Measurements from ENCODE around the gene GRK4. TPM values are rescaled to one million over a fixed set of nuclear protein-coding genes. Genes with fewer than 3 reads are reported as not detected.

The GRK4 gene
- total RNA-seq, 1 experiment from 2014 or later, result 3.7 TPM

DNA sequence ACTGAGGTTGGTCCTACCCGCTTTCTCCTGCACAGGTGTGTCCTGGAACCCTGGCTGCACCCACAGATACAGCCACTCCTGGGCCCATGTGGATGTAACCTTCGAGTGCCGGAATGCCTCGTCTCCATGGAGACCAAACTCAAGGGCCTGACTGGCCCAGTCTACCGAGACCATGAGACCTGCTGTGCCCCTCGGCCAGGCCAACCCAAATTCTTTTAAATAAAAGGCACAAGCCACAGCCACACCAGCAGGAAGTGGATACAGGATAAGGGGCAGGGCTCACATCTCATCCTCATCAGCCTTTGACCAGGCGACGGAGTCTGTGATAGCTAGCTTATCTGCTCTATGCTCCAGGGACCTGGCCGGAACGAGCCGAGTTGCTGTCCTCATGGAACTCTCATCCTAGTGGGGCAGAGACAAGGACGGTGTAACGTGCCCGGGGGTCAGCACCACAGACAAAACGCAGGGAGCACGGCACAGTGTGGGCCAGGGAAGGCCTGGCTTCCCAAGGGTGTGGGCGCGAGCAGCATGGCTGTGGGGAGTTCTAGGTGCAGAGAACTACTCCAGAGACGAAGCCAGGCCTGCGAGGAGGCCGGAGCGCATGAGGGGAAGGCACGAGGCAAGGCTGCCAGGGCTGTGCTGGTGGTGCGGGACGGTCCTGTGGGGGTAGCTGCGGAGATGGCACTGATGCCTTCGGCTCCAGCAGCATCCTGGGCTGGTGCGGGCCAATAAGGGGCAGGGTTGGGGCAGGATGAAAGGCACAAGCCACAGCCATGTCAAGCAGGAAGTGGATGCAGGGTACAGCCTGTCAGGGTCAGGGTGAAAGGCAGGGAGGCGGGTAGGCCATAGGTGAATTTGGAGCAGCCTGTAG is 22.9 kb upstream of the GRK4 start:
- H2AFZ ChIP-seq (ENCODE audit: low read length), result no peak overlapping the region
- ChIA-PET CTCF (no interaction called here), POLR2A (ENCODE audit: unreplicated experiment) (interaction anchor here (0.5 kb wide), 1 partner anchor 131 kb away, joined by 3 read pairs; no protein-coding TSS in a partner anchor)
- no peak overlapping the region for H3K4me3 ChIP-seq (ENCODE audit: low read length)
- intact Hi-C loops (cut with micrococcal nuclease), result no loop called here
- DNase-seq (no peak), ATAC-seq (no peak)
- H3K27ac ChIP-seq (ENCODE audit: low read length), result no peak overlapping the region
- H3F3A ChIP-seq (ENCODE audit: low read length, unreplicated experiment), result peaks cover 5% of the 10 kb centered on the region
- peaks cover 2% of the 10 kb centered on the region; the same call in 1 of the 2 replicates for H4K20me1 ChIP-seq (ENCODE audit: low read length)
- peaks cover 24% of the 10 kb centered on the region for H3K4me1 ChIP-seq (ENCODE audit: insufficient read depth, low read length)
- peaks cover 2% of the 10 kb centered on the region; the same call in 1 of the 2 replicates for H3K79me2 ChIP-seq (ENCODE audit: low read length)
- no TSS peak for BruUV-seq (replicated peaks)
- no peaks in the 10 kb centered on the region for H3K9me2 ChIP-seq (replicated peaks; ENCODE audit: low read length)
- no peaks in the 10 kb centered on the region for H3K27me3 ChIP-seq (ENCODE audit: low read length)
- TF ChIP-seq, protein P1, sequence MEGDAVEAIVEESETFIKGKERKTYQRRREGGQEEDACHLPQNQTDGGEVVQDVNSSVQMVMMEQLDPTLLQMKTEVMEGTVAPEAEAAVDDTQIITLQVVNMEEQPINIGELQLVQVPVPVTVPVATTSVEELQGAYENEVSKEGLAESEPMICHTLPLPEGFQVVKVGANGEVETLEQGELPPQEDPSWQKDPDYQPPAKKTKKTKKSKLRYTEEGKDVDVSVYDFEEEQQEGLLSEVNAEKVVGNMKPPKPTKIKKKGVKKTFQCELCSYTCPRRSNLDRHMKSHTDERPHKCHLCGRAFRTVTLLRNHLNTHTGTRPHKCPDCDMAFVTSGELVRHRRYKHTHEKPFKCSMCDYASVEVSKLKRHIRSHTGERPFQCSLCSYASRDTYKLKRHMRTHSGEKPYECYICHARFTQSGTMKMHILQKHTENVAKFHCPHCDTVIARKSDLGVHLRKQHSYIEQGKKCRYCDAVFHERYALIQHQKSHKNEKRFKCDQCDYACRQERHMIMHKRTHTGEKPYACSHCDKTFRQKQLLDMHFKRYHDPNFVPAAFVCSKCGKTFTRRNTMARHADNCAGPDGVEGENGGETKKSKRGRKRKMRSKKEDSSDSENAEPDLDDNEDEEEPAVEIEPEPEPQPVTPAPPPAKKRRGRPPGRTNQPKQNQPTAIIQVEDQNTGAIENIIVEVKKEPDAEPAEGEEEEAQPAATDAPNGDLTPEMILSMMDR (conservative IDR thresholded peaks at IDR 0.05; ENCODE audit: low read depth, low read length), result no peak
- TF ChIP-seq EZH2phosphoT487 (IDR thresholded peaks at IDR 0.05; ENCODE audit: borderline replicate concordance, low read length), result no peak
- no peak for TF ChIP-seq EZH2 (IDR thresholded peaks at IDR 0.05; ENCODE audit: low read length, unreplicated experiment)
- no peaks in the 10 kb centered on the region for H3K9me3 ChIP-seq (ENCODE audit: low read length)
- peaks cover 20% of the 10 kb centered on the region for H3K36me3 ChIP-seq (ENCODE audit: low read depth, low read length)
- H3K9ac ChIP-seq (ENCODE audit: low read length), result no peak overlapping the region
- H3K4me2 ChIP-seq (ENCODE audit: low read length), result no peak overlapping the region

DNA sequence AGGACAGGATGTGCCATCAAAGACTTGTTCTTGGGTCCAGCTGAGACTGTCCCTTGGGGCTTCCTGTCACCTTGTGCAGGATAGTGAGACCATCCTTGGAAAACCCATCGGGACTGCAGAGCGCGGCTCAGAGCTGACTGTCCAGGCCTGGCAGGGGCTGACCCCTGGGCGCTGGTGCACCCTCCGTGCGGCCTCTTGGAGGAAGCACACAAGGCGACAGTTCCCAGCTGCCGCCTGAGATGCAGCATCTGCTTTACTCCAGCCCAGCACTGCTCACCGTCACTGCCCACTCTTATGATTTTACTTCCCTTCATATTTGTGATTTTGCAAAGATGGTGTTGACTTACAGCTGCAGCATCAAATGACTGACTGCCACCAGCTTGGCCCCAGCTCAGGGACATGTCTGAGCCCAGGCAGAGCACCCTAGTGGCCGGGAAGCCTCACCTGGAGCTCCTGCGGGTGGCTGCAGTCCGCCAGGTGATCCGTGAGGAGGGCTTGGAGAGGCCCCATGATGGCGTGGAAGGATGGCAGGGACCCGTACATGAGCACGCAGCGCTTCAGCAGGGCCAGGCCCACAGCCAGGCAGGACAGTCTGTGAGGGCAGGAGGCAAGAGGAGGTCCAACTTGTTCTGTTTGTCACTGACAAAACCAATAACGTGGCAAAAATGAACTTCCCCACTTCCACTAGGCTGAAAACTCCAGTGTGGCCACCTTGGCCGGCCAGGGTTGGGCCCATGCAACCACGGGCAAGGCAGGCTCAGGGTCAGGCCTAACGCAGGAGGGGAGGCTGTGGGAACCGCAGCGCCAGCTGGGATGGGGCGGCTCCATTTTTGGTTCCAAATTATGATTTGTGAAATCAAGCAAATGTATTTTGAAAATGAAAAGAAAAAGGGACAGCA is 22.0 kb upstream of the GRK4 start:
- Histone ChIP-seq H4K20me1 (ENCODE audit: low read length) (peaks cover 2% of the 10 kb centered on the region; the same call in 1 of the 2 replicates), H2AFZ (ENCODE audit: low read length) (no peak overlapping the region)

More for the DNA sequence above, 22.0 kb upstream of the GRK4 start:
- Histone ChIP-seq H3K27ac (ENCODE audit: low read length) (no peak overlapping the region), H3K9ac (ENCODE audit: low read length) (no peak overlapping the region), H3K27me3 (ENCODE audit: low read length) (no peaks in the 10 kb centered on the region), H3K4me2 (ENCODE audit: low read length) (no peak overlapping the region), H3K4me3 (ENCODE audit: low read length) (no peak overlapping the region), H3F3A (ENCODE audit: low read length, unreplicated experiment) (peaks cover 3% of the 10 kb centered on the region), H3K36me3 (ENCODE audit: low read depth, low read length) (peaks cover 22% of the 10 kb centered on the region), H3K9me3 (ENCODE audit: low read length) (no peaks in the 10 kb centered on the region), H3K9me2 (replicated peaks; ENCODE audit: low read length) (no peaks in the 10 kb centered on the region), H3K4me1 (ENCODE audit: insufficient read depth, low read length) (peaks cover 17% of the 10 kb centered on the region), H3K79me2 (ENCODE audit: low read length) (no peaks in the 10 kb centered on the region)
- no peak for ATAC-seq
- no TSS peak for BruUV-seq (replicated peaks)
- no peak for TF ChIP-seq EZH2phosphoT487 (IDR thresholded peaks at IDR 0.05; ENCODE audit: borderline replicate concordance, low read length)
- TF ChIP-seq EZH2 (IDR thresholded peaks at IDR 0.05; ENCODE audit: low read length, unreplicated experiment), result no peak
- TF ChIP-seq, protein P1 (conservative IDR thresholded peaks at IDR 0.05; ENCODE audit: low read depth, low read length), result no peak
- intact Hi-C loops (cut with micrococcal nuclease), result no loop called here
- DNase-seq, result no peak
- ChIA-PET CTCF (no interaction called here), POLR2A (ENCODE audit: unreplicated experiment) (interaction anchor here (0.5 kb wide), 1 partner anchor 132 kb away, joined by 3 read pairs; no protein-coding TSS in a partner anchor)

All from PC-3 (cell line).